GM18858 (cell line): ENCODE measurements around the gene ARRB1.
"Not testable (repeated sequence)": the region's sequence is repeated elsewhere in the genome, so short reads cannot be mapped to it uniquely, and the experiment has no call there.

Experiments used
- ATAC-seq: cut with Tn5 transposase; IDR thresholded peaks from one replicate; pipeline ENCODE4 v1.9.1; 2021; ENCODE audit not compliant: unreplicated experiment

ARRB1 gene

DNA sequence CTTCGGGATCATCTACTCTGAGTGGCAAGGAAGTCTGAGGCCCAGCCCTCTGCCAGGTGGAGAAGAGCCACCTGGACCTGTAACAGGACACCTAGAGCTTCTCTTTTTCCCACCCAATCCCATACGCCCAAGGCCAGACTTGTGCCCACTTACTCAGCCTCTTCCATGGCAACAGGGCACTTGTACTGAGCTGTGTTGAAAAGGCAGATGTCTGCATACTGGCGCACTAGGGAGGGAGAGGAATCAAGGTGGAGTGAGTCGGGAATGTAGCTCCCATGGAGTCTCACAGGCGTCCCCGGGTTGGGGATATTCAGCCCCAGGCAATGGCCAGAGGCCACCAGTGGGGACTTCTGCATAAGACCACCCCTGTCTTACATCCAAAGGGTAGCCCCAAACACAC is 74.8 kb downstream of the ARRB1 start:
- ATAC-seq = no peak

- ATAC-seq = no peak
Observed at GRCh38 chr11:75276186-75276585, 75.3 kb downstream of the ARRB1 start.

DNA sequence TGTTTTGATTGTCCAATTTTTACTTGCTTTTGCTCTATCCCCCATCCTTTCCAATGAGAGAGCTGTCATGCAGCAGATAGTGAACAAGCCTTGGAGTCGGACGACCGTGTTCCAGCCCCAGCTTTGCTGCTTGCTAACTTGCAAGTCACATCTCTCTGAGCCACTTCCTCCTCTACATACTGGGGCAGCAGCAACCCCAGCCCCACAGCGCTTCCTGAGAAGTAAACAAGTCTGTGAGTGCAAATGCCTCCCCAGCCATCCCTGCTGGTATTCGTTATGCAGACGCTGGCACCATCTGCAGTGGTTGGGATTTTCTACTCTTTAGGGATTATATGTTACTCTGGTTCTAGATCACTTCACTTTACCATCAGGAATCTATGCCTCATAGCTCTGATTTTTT is 75.9 kb downstream of the ARRB1 start:
- ATAC-seq = no peak

DNA sequence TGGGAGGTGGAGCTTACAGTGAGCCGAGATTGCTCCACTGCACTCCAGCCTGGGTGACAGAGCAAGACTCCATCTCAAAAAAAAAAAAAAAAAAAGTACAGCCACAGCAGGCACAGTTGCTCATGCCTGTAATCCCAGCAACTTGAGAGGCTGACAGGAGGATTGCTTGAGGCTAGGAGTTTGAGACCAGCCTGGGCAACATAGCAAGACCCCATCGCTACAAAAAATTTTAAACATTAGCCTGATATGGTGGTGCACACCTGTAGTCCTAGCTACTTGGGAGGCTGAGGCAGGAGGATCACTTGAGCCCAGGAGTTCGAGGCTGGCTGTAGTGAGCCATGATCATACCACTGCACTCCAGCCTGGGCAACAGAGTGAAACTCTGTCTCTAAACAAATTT is 76.7 kb downstream of the ARRB1 start:
- ATAC-seq = not testable (repeated sequence)

DNA sequence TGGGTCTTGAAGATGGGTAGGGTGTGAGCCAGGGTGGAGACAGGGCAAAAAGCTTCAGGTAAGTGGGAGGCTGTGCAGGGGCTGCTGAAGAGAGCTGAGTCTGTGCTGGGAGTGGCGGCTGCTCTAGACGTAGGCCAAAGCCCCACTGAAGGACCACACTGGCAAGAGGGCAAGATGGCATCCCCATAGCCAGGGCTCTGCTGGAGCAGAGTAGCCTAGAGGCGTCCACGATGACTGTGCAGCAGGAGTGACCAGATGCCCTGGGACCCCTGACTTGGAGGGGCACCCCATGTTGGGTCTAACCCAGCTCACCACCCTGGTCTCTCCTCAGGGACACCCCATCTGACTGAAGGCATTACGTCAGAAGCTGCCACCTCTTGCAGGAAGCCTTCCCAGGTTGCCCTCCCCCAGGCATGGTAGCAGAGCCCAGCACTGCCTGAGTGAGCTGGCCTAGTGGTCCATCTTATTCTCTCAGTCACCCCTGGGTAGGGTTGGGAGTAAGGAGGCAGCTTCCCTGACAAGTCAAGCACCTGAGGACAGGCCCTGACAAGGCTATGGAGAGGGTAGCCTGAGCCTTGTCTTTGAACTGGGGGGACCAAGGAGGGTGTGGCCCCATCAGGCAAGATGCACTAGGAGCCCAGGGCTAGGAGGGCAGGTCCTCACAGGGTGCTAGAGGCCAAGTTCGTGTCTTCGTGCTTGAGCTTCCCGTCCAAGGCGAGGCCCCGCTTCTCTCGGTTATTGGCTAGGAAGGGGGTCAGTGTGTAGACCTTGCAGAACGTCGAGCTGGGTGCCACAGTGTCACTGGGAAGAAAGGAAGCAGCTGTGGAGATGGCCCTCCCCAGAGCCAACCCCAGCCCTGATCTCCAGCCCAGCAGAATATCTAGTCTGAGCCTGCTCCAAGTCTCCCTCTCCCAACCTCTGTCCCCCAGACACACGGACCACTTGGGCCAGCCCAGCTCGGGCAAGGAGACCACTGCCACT is 77.8 kb downstream of the ARRB1 start:
- no peak for ATAC-seq

DNA sequence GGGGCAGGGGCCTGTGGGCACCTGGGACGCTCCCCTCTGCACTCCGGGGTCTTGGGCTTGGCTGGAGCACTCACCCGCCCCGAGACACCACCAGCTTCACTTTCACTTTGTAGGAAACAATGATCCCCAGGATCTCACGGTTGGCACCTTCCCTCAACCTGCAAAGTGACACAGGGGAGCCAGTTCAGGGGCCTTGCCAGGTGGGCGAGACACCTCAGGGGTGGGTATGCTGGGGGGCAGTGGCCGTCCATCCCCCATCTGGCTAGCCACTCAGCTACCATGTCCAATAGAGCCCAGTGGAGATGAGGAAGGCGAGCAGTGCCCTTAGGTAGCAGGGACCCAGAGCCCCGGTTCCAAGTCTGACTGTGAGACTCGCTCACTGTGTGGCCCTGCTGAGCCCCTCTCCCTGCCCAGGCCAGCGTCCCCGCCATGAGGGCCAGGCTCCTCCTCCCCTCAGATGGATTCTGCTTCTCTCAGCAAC is 78.6 kb downstream of the ARRB1 start:
- no peak for ATAC-seq

- ATAC-seq = no peak
Observed at GRCh38 chr11:75272391-75272790, 79.1 kb downstream of the ARRB1 start.

- ATAC-seq = no peak
Observed at GRCh38 chr11:75271730-75272129, 79.7 kb downstream of the ARRB1 start.

DNA sequence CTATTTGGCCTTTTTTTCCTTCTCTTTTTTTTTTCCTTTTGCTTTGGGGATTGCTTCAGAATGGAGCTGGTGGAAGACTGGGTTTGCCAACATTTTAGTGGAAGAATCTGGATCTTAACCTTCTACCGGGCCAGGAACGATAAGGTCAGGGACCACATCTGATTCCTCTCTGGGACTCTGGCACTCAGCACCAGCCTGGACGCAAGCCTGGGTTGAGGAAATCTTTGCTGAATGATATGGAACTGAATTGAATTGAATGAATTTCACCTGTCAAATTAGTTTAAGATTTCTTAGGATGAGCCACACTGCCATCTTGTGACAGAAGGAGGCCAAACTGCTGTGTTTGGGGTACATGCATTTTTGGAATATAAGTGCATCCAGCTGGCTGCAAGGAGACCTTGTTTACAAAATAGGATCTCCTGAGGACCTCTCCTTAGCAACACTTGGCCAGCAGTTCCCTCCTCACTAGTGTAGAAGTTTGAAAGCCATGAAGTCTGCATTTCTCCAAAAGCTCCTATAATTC is 80.5 kb downstream of the ARRB1 start:
- ATAC-seq = no peak

- ATAC-seq = no peak
Observed at GRCh38 chr11:75269896-75270295, 81.6 kb downstream of the ARRB1 start.

GRCh38 chr11:75269367-75269660 is 82.1 kb downstream of the ARRB1 start:
- no peak for ATAC-seq

DNA sequence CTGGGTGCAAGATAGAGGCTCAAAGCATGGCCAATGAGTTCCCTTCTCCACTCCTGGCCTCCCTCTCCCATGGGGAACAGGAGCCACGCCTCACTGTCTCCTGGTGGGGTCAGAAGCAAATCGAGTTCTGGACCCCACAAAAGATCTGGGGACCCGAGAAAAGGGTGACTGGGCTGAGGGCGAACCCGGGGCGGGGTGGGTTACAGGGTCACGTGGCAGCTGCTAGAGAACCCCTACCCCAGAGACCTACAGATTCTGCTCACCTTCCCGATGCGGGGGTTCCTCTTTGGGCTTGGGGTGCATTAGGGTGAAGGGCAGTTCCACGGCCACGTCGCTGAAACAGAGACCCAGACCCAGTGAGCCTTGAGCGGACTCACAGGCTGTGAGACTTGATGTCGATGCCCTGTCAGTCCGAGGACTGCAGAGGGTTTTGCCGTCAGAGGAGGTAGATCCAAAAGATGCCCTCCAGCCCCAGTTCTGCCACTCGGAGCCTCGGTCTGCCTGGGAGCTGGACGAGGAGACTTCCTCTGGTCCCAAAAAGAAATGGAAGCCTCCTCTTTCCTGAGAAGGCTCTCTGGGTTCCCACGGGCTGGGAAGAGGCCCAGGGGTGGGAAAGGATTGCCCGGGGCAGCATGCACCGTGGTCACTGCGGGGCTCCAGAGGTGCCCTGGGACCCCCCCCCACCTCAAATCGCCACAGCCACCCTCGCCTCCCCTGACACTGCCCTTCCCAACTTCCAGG is 82.7 kb downstream of the ARRB1 start:
- ATAC-seq = no peak

DNA sequence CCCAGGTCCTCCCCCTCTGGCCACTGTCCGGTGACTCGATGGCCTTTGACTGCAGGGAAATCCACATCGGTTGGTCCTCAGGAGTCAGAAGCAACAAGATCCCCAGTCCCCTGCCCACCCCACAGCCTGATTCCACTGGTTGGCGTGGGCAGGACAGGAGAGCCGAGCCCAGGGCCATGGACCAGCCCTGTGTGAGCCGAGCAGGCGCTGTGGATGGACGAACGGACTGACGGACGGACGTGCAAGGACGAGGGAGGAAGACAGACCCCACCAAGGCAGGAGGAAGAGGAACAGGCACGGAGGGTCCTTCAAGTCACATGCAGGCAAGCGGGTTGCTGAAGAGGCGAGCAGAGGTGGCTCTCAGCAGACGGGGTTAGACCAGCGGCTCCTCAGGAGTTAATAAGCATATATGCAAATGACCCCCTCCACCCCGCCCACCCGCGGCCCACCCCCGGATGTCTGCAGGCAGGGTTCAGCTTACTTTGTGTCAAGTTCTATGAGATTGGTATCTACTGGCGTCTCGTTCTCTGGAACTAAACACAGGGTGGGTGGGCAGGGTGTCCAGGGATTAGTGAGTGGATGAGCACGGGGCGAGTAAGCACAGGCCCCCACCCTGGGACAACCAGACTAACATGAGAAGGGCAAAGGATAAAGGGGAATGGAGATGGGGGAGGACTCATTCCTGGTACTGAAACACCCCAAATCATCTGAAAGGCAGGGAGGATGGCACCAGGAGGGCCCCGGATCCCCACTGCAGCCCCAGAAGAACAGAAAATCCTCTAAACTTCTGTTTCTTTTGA is 84.1 kb downstream of the ARRB1 start:
- no peak for ATAC-seq

- no peak for ATAC-seq
Observed at GRCh38 chr11:75265851-75266531, 85.5 kb downstream of the ARRB1 start.

DNA sequence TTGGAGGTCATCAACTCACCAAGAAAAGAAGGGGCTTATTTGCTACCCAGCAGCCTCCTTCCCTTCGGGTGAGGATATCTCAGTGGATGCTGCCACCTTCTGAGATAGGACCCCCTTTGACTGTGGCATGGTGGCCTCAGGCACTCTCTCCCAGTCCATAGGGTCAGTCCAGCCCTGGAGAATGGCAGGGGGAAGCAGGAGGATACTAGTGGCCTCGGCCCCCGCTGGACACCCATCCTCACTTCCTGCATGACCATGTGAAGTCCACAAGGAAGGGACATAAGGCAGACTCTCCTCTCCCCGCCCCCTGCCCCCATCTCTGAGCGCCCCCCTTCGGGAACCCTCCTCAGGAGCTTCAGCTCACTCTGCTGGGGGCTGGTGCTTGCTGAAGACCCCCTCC is 86.5 kb downstream of the ARRB1 start:
- ATAC-seq = no peak

DNA sequence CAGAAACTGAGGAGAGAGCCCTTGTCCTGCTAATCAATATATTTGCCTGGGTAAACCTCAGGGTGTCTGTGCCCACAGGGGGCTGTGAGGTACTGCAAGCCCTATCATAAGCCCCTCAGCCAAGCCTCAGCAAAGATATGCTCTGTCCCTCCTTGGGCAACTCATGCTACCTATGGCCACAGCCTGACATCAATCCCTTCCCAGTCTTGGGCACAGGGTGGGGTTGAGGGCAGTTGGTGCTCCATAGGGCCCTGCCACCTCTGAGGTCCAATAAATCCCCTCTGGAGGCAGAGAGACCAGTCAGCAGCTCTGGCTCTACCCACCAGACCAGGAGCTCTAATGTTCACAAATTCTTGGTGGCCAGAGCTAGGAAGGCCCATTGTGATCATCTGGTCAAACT is 87.1 kb downstream of the ARRB1 start:
- ATAC-seq = no peak

- no peak for ATAC-seq
Observed at GRCh38 chr11:75263944-75264349, 87.5 kb downstream of the ARRB1 start.

DNA sequence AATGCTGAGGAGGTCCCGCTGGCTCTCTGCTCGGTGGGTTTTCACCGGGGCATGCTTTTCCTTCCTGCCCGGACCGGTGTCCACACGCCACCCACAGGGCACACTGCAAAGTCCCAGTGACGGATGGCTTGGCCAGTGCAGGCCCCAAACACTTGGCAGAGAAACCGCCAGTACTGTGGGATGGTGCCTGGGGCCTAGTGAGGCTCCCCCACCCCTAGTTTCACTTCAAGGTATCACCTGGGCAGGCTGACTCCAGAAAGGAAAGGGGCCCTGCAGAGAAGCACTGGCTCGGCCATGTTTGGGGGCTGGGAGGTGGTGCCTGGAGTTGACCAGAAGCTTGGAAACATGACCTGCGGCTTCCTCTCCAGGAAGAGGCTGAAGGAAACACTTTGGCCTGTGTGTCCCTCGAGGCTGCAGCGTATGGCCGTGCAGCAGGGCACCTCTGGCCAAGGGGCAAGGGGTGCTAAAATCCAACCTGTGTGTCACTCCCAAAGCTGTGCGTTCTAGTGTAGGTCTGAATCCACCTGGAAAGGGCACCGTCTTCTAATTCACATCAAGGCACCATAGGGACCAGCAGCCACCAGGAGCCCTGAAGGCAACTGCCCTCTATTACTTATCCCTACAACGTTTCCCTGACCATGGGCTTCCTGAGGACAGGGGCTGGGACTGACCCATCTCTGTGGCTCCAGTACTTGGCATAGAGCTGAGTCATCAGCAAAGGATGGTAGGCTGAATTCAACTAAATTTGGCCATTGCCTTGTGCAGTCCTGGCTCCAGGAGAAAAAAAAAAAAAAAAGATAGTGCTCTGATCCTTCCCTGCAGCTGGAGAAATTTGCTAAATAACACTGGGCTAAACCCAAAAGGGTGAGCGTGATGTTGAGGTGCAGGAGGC is 88.3 kb downstream of the ARRB1 start:
- ATAC-seq = no peak

GRCh38 chr11:75262436-75262835 is 89.0 kb downstream of the ARRB1 start:
- ATAC-seq = no peak
